AG04449 (cell line): ENCODE measurements around the gene DEDD.

Experiments used
- CTCF ChIA-PET: fragments of 350-600 bp; formaldehyde crosslinking; extraction: SDS; loops from one replicate; lab custom pipeline; 2021; ENCODE audit warnings: antibody characterized with exemption; lab: Yijun Ruan, JAX
- POLR2A ChIA-PET: fragments of 400-600, 350-600 bp; formaldehyde crosslinking; extraction: SDS; loops from one replicate; lab custom pipeline; 2020; ENCODE audit warnings: antibody characterized with exemption, inconsistent platforms; lab: Yijun Ruan, JAX
- DNase-seq: peaks from one replicate; pipeline ENCODE4 v3.0.0-alpha.2; 2010; ENCODE audit warnings: low read depth, low spot score
- H3K4me3 ChIP-seq: 2 replicates; pipeline ENCODE4 v1.5.1; 2011; ENCODE audit warnings: low read depth, mild to moderate bottlenecking, control low read depth, low read length
- TF ChIP-seq, protein P1 (sequence below): IDR thresholded peaks from one replicate; pipeline ENCODE4 v1.5.1; 2011; ENCODE audit warnings: mild to moderate bottlenecking, moderate library complexity, low read length, control low read depth, inconsistent platforms; ENCODE audit not compliant: insufficient read depth; ENCODE audit errors: missing control alignments

DEDD gene

DNA sequence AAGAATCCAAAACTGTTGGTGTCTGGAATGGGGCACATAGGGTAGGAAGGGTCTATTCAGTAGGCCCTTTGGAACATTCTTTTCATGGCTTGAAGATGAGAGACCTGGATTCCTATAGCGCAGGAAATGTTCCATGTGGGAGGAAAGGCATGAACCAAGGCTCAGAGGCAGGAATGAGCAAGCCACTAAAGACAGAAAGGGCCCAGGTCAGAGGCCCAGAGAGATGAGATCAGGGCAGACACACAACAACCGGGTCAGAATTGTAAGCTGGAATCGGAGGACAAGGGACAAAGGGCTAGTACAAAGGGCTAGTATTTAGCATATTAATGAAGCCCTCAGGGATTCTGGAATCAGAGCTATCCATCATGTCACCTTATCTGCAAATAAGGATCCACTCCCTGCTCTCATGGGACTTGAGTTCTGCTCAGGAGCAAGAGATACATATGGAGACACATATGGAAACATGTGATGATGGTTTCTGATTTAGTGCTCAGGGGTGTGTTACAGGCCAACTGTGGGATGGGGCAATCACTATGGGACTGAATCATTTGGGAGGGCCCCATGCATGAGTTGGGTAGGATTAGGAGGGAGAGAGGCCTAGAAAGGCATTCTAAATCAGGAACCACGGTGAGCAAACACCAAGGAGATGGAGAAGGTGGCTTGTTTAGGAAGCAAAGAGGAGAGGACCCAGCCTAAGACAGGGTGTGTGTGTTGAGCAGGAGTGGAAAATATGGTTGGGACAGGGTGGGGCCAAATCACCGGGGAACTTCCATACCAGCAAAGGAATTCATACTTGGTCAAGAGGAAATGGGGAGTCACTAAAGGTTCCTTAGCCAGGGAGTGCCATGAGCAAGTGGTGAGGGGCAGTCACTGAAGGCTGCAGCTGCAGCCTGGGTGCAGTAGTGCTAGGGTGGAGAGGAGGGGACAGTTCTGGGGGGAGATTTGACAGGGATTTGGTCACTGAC, 51.7 kb downstream of the DEDD start:
- TF ChIP-seq, protein P1, sequence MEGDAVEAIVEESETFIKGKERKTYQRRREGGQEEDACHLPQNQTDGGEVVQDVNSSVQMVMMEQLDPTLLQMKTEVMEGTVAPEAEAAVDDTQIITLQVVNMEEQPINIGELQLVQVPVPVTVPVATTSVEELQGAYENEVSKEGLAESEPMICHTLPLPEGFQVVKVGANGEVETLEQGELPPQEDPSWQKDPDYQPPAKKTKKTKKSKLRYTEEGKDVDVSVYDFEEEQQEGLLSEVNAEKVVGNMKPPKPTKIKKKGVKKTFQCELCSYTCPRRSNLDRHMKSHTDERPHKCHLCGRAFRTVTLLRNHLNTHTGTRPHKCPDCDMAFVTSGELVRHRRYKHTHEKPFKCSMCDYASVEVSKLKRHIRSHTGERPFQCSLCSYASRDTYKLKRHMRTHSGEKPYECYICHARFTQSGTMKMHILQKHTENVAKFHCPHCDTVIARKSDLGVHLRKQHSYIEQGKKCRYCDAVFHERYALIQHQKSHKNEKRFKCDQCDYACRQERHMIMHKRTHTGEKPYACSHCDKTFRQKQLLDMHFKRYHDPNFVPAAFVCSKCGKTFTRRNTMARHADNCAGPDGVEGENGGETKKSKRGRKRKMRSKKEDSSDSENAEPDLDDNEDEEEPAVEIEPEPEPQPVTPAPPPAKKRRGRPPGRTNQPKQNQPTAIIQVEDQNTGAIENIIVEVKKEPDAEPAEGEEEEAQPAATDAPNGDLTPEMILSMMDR, result no peak
- ChIA-PET POLR2A (interaction anchor here (0.6 kb wide), 1 partner anchor 979 kb away, joined by 3 read pairs; no protein-coding TSS in a partner anchor), CTCF (interaction anchor here (0.6 to 5.4 kb wide), 6 partner anchors 9 to 83 kb away, joined by 3 to 19 read pairs (median 10); no protein-coding TSS in a partner anchor)
- H3K4me3 ChIP-seq, result no peak overlapping the region
- DNase-seq, result no peak

DNA sequence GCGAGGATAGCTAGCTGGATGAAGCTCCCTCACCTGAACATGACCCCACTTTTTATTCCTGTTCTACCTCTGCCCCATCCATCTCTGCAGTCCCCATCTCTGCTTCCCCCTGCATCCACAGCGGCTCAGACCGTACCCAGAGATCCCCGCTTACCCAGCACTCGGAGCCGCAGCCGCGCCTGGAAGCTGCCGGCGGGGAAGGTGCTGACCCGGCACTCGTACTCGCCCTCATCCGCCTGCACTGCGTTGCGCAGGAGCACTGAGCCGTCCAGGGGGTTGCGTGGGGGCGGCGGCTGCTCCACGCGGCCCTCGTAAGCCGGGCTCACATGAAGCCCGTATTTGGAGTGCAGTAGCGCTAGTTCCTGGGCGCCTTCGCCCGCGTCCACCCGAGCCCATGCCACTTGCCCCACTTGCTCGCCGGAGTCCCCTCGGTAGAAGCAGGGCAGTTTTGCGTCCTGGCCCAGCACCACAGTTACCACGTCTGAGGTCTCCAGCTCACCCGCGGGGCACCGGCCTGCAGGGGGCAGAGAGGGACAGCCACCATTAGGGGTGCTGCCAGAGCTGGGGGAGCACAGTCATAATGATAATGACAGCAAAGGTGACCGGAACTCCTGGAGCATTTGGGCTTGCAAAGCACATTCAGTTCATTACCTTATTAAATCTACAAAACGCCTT, 52.9 kb downstream of the DEDD start:
- H3K4me3 ChIP-seq, result no peak overlapping the region
- DNase-seq, result no peak
- TF ChIP-seq, protein P1, result no peak
- POLR2A ChIA-PET, result no interaction called here
- CTCF ChIA-PET, result interaction anchor here (0.6 to 5.4 kb wide), 10 partner anchors 8 to 88 kb away, joined by 3 to 19 read pairs (median 4); partner anchors contain the start of genes PPOX and USF1

GRCh38 chr1:161077426-161077825, 55.0 kb downstream of the DEDD start:
- DNase-seq, result no peak
- ChIA-PET CTCF (interaction anchor here (1.9 kb wide), 2 partner anchors 9 to 19 kb away, joined by 5 to 6 read pairs; no protein-coding TSS in a partner anchor), POLR2A (no interaction called here)
- H3K4me3 ChIP-seq, result no peak overlapping the region
- TF ChIP-seq, protein P1, result no peak

DNA sequence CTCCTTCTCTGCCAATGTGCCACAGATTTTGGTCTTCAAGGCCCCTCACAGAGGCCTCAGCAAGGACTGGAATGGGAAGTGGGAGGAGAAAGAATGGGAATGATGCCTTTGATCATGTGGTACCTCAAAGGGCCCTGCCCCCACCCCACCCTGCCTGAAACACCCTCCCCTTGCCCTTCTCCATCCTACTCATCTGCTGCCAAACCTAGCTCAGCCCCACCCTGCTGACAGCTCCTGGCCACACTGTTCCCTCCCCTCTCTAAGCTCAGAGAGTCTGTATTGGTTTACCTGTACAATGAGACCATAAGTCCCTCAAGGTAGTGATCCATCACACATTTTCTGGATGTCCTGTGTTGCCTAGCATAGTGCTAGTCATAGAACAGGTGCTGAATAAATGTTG, 56.1 kb downstream of the DEDD start:
- no peak for DNase-seq
- no peak overlapping the region for H3K4me3 ChIP-seq
- TF ChIP-seq, protein P1, result no peak
- ChIA-PET POLR2A (no interaction called here), CTCF (interaction anchor here (1.9 kb wide), 2 partner anchors 8 to 20 kb away, joined by 5 to 6 read pairs; no protein-coding TSS in a partner anchor)

- no peak overlapping the region for H3K4me3 ChIP-seq
- ChIA-PET POLR2A (no interaction called here), CTCF (interaction anchor here (1.2 to 8.9 kb wide), 2 partner anchors 23 to 28 kb away, joined by 4 to 100 read pairs; partner anchors contain the start of gene KLHDC9)
- no peak for DNase-seq
- TF ChIP-seq, protein P1, result no peak
Measured at GRCh38 chr1:161074676-161075368, 57.6 kb downstream of the DEDD start.
